ENCODE measurements around the gene ANKRD33B.

DNA sequence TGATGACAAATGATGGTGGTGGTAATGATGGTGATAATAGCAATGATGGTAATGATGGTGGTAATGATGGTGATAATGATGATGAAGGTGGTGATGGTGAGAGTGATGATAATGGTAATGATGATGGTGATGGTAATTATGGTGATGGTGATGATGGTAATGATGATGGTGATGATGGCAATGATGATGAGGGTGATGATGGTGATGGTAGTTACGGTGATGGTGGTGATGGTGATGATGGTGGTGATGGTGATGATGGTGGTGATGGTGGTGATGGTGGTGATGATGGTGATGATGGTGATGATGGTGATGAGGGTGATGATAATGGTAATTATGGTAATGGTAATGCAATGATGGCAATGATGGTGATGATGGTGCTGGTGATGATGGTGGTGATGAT, 106.1 kb downstream of the ANKRD33B start:
- no peak for TF ChIP-seq POLR2AphosphoS5 (IDR thresholded peaks at IDR 0.05; ENCODE audit: low read depth, low read length)
- TF ChIP-seq, protein P1, sequence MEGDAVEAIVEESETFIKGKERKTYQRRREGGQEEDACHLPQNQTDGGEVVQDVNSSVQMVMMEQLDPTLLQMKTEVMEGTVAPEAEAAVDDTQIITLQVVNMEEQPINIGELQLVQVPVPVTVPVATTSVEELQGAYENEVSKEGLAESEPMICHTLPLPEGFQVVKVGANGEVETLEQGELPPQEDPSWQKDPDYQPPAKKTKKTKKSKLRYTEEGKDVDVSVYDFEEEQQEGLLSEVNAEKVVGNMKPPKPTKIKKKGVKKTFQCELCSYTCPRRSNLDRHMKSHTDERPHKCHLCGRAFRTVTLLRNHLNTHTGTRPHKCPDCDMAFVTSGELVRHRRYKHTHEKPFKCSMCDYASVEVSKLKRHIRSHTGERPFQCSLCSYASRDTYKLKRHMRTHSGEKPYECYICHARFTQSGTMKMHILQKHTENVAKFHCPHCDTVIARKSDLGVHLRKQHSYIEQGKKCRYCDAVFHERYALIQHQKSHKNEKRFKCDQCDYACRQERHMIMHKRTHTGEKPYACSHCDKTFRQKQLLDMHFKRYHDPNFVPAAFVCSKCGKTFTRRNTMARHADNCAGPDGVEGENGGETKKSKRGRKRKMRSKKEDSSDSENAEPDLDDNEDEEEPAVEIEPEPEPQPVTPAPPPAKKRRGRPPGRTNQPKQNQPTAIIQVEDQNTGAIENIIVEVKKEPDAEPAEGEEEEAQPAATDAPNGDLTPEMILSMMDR (IDR thresholded peaks at IDR 0.05 in 2 of 3, conservative IDR thresholded peaks at IDR 0.05 in 1 of 3; ENCODE audit: borderline replicate concordance in 1 of 3, insufficient read depth in 1 of 3, low read depth in 2 of 3, low read length in 2 of 3): no peak

Measured in HCT116 (cell line).